Stimulated activated CD4-positive, alpha-beta T cell treated with anti-CD3 and anti-CD28 coated beads, TNF-alpha, amount 100 ng/mL, for 48 hours (primary cell): ENCODE data around the gene TMEM129.
A peak's percentile ranks its signal among the peaks of the same experiment; 100 is the strongest.
"Not testable (repeated sequence)": the region's sequence is repeated elsewhere in the genome, so short reads cannot be mapped to it uniquely, and the experiment has no call there.

Experiments
- DNase-seq, 3 donors: peaks; one replicate each; pipeline ENCODE4 v3.0.0-alpha.2; 2020; ENCODE audit warnings: low read depth in 3 of 3

The TMEM129 gene

GRCh38 chr4:1695913-1696312 lies 25.2 kb downstream of the TMEM129 start:
- no peak for DNase-seq

- peak; percentile 56 to 71 (median 57) for DNase-seq
These were observed 27.8 kb downstream of the TMEM129 start for GRCh38 chr4:1693131-1693896.

- no peak for DNase-seq
These were observed 29.3 kb downstream of the TMEM129 start for GRCh38 chr4:1691737-1692373.

GRCh38 chr4:1690698-1691097 lies 30.4 kb downstream of the TMEM129 start:
- no peak for DNase-seq

GRCh38 chr4:1686440-1687036 lies 34.6 kb downstream of the TMEM129 start:
- no peak for DNase-seq

GRCh38 chr4:1685235-1686150 lies 35.6 kb downstream of the TMEM129 start:
- DNase-seq = no peak

- DNase-seq = peak; percentile 88 to 96 (median 94)
These were observed 36.5 kb downstream of the TMEM129 start for GRCh38 chr4:1684506-1685234.

GRCh38 chr4:1683736-1684505 lies 37.2 kb downstream of the TMEM129 start, which contains the start of gene FAM53A:
Gene FAM53A, minus strand, starts transcription at chr4:1684313. Its CDS starts 15,572 bp downstream, at chr4:1668741.
- DNase-seq = peak in 1 of 3 donors; percentile 19

- no peak for DNase-seq
These were observed 37.8 kb downstream of the TMEM129 start for GRCh38 chr4:1683261-1683735.

- DNase-seq = no peak
These were observed 38.3 kb downstream of the TMEM129 start for GRCh38 chr4:1682860-1683259.

- no peak for DNase-seq
These were observed 42.9 kb downstream of the TMEM129 start for GRCh38 chr4:1678244-1678643.

GRCh38 chr4:1676605-1677525 lies 44.3 kb downstream of the TMEM129 start:
- DNase-seq = no peak

GRCh38 chr4:1675802-1676137 lies 45.4 kb downstream of the TMEM129 start:
- no peak for DNase-seq

GRCh38 chr4:1675136-1675801 lies 45.9 kb downstream of the TMEM129 start:
- no peak for DNase-seq

- DNase-seq = no peak
These were observed 46.4 kb downstream of the TMEM129 start for GRCh38 chr4:1674682-1675081.

- DNase-seq = no peak
These were observed 47.5 kb downstream of the TMEM129 start for GRCh38 chr4:1673671-1674070.

- DNase-seq = not testable (repeated sequence)
These were observed 50.1 kb downstream of the TMEM129 start for GRCh38 chr4:1671011-1671410.

GRCh38 chr4:1670279-1670678 lies 50.8 kb downstream of the TMEM129 start:
- no peak for DNase-seq

- DNase-seq = no peak
These were observed 51.3 kb downstream of the TMEM129 start for GRCh38 chr4:1669850-1670249.
